Vagina (tissue), 2 donors: ENCODE results near the gene MPND. TPM values are rescaled to one million over a fixed set of nuclear protein-coding genes. Genes with fewer than 3 reads are reported as not detected.

Experiments
- DNase-seq, 2 donors: peaks; one replicate each; pipeline ENCODE4 v3.0.0-alpha.2; 2017; ENCODE audit errors: extremely low spot score in 2 of 2
- H3K27ac ChIP-seq: fragments of 200-600 bp; sonication (generic); one replicate; pipeline ENCODE4 v1.5.1; 2019
- H3K27me3 ChIP-seq: fragments of 200-600 bp; sonication (generic); one replicate; pipeline ENCODE4 v1.5.1; 2019
- H3K36me3 ChIP-seq, 2 donors: fragments of 200-600 bp; sonication (generic); one replicate each; pipeline ENCODE4 v1.5.1; 2017 to 2019
- H3K4me1 ChIP-seq: fragments of 200-600 bp; sonication (generic); one replicate; pipeline ENCODE4 v1.5.1; 2019
- H3K4me3 ChIP-seq, 2 donors: fragments of 200-600 bp; sonication (generic); 1 replicate in 1 of 2; 2 replicates in 1 of 2; pipeline ENCODE4 v1.5.1; 2016 to 2019
- H3K9me3 ChIP-seq: fragments of 200-600 bp; sonication (generic); one replicate; pipeline ENCODE4 v1.5.1; 2019
- POLR2A ChIP-seq, 2 donors: fragments of 450-650 bp; IDR thresholded peaks; one replicate each; pipeline ENCODE4 v1.6.1; 2017; ENCODE audit warnings: antibody characterized with exemption in 2 of 2, mild to moderate bottlenecking in 2 of 2, moderate library complexity in 2 of 2
- POLR2AphosphoS5 ChIP-seq, 2 donors: sonication (generic); formaldehyde crosslinking; IDR thresholded peaks; one replicate each; pipeline ENCODE4 v1.9.0; 2017; ENCODE audit warnings: antibody characterized with exemption in 2 of 2, mild to moderate bottlenecking in 2 of 2, low read depth in 1 of 2; ENCODE audit not compliant: insufficient read depth in 1 of 2
- intact Hi-C: fragments of 100-400 bp; cut with DNase I; formaldehyde crosslinking; loops from one replicate; pipeline ENCODE4 v1.15.1; 2023
- total RNA-seq: library from RNA; depleted of rRNA; stranded (reverse); fragments of >200 nt; gene quantifications from one replicate; pipeline ENCODE4 v1.2.3, GENCODE V29; 2016
- TF ChIP-seq, protein P1 (sequence below), 3 experiments: fragments of 450-650 bp in 2 of 3; fragments of 200-600 bp in 1 of 3; sonication (generic) in 1 of 3; IDR thresholded peaks; one replicate each; pipeline ENCODE4 v1.5.1; 2017 to 2019; ENCODE audit warnings: antibody characterized with exemption in 3 of 3, mild to moderate bottlenecking in 2 of 3, moderate library complexity in 2 of 3

MPND gene
- total RNA-seq, 1 donor from 2014 or later: 10.1 TPM

DNA sequence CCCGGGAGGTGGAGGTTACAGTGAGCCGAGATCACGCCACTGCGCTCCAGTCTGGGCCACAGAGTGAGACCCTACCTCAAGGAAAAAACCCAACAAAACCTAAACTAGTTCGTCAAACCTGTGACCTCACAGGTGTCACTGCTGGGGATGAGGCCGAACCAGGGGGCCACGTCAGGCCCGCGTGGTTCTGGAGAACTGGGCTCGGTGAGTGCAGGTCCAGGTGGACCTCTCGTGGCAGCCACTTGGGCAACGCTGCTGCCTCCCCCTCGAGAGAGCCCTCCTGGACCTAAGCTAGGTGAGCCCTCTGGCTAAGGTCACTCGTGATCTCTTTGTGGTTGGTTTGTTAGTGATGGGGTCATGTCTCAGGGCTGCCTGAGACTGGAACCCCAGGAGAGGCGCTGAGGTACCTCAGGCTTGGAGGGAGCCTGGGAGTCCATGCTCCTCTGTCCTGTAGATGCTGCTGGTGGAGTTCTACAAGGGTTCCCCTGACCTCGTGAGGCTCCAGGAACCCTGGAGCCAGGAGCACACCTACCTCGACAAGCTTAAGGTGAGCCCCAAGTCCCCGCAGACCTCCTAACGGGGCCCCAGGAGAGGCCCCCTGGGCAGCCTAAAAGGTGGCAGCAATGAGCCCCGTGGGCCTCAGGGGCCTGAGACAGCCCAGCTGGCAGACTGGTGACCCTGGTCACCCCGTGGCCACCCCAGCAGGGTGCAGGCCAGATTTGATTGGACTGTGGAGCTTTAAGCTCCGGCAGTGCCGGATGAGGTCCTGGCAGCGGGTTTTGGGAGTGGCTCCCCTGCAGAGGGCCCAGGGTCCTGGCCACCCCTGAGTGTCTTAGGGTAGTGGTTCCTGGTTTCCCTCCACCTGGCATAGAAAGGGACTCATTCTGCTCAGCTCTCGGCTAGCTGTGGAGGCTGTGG is 15.6 kb downstream of the MPND start:
- peaks cover 0 to 44% of the 10 kb centered on the region in 2 donors for H3K36me3 ChIP-seq
- no peak for DNase-seq
- no peaks in the 10 kb centered on the region for H3K9me3 ChIP-seq
- no peak overlapping the region for H3K4me3 ChIP-seq
- no peaks in the 10 kb centered on the region for H3K4me1 ChIP-seq
- H3K27ac ChIP-seq: no peak overlapping the region
- H3K27me3 ChIP-seq: no peaks in the 10 kb centered on the region
- intact Hi-C loops: no loop called here
- TF ChIP-seq POLR2A (IDR thresholded peaks at IDR 0.05): no peak
- TF ChIP-seq, protein P1, sequence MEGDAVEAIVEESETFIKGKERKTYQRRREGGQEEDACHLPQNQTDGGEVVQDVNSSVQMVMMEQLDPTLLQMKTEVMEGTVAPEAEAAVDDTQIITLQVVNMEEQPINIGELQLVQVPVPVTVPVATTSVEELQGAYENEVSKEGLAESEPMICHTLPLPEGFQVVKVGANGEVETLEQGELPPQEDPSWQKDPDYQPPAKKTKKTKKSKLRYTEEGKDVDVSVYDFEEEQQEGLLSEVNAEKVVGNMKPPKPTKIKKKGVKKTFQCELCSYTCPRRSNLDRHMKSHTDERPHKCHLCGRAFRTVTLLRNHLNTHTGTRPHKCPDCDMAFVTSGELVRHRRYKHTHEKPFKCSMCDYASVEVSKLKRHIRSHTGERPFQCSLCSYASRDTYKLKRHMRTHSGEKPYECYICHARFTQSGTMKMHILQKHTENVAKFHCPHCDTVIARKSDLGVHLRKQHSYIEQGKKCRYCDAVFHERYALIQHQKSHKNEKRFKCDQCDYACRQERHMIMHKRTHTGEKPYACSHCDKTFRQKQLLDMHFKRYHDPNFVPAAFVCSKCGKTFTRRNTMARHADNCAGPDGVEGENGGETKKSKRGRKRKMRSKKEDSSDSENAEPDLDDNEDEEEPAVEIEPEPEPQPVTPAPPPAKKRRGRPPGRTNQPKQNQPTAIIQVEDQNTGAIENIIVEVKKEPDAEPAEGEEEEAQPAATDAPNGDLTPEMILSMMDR (IDR thresholded peaks at IDR 0.05): no peak

DNA sequence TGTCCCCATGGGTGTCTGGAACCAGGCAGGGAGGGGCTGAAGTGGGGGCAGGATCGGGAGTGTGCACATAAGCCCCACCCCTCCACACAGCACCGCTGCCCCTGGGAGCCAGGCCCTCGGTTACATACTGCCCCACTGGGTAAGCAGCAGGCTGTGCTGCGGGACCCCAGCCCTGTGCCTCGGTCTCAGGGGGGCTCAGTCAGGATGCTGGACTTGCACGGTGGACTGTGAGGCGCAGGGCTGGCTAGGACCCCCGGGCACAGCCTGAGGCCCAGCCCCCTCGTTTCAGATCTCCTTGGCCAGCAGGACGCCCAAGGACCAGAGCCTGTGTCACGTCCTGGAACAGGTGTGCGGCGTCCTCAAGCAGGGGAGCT is 16.3 kb downstream of the MPND start:
- no peak for DNase-seq
- Histone ChIP-seq H3K27ac (no peak overlapping the region), H3K9me3 (no peaks in the 10 kb centered on the region), H3K4me1 (no peaks in the 10 kb centered on the region), H3K4me3 (no peak overlapping the region), H3K36me3 (peaks cover 0 to 48% of the 10 kb centered on the region in 2 donors), H3K27me3 (no peaks in the 10 kb centered on the region)
- TF ChIP-seq POLR2A (IDR thresholded peaks at IDR 0.05) (no peak), POLR2AphosphoS5 (IDR thresholded peaks at IDR 0.05; ENCODE audit: insufficient read depth in 1 of 2, low read depth in 1 of 2) (peak in 1 of 2 donors; percentile 17)
- intact Hi-C loops: no loop called here

DNA sequence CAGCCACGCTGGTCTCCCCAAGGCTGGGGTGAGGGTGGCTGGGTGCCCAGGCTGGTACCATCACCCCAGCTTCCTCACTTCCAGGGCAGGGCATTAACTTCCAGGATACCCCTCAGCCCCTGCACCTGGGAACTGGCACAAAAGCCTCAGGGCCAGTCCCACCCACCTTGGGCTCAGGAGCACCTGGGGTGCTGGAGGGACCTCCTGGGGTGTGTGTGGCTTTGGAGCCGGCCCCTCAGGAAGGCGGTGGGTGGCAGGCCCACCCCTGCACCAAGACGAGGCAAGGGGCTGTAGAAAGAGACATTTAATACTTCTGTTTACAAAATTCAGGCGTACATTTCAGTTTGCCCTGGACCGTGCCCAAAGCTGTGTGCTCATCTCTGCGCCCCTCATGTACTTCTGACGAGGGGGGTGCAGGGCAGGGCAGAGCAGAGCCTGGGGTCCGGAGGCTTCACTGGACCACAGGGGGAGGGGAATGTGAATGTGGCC is 16.8 kb downstream of the MPND start:
- no peak for DNase-seq
- peaks cover 0 to 50% of the 10 kb centered on the region in 2 donors for H3K36me3 ChIP-seq
- no peaks in the 10 kb centered on the region for H3K4me1 ChIP-seq
- H3K4me3 ChIP-seq: no peak overlapping the region
- TF ChIP-seq, protein P1 (IDR thresholded peaks at IDR 0.05): no peak
- TF ChIP-seq POLR2AphosphoS5 (IDR thresholded peaks at IDR 0.05; ENCODE audit: insufficient read depth in 1 of 2, low read depth in 1 of 2): peak in 1 of 2 donors; percentile 5
- no peak overlapping the region for H3K27ac ChIP-seq
- intact Hi-C loops: no loop called here
- H3K27me3 ChIP-seq: no peaks in the 10 kb centered on the region
- no peaks in the 10 kb centered on the region for H3K9me3 ChIP-seq

DNA sequence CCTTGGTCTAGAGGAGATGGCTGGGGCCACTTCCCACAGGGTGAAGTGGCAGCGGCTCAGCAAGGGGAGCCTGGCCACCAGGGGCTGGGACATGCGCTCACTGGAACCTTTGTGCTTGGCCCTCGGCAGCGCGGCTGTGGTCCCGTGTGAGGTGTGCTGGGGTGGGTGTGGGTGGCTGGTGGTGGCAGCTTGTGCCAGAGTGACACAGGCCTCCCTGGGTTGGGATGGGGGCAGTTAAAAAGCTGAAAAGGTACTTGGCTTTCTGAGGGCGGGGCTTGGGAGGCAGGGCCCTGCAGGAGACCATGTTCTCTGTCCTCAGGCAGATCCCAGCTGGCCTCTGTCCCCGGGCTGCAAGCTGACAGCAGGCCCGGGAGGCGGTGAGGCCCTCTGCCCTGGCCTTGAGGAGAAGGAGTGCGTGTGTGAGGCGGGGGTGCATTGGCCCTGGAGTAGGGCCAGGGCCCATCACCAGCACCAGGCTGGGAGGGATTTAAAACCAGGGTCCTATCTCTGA is 17.3 kb downstream of the MPND start:
- no peaks in the 10 kb centered on the region for H3K4me1 ChIP-seq
- intact Hi-C loops: no loop called here
- no peak for TF ChIP-seq POLR2AphosphoS5 (IDR thresholded peaks at IDR 0.05; ENCODE audit: insufficient read depth in 1 of 2, low read depth in 1 of 2)
- TF ChIP-seq, protein P1 (IDR thresholded peaks at IDR 0.05): no peak
- TF ChIP-seq POLR2A (IDR thresholded peaks at IDR 0.05): no peak
- no peaks in the 10 kb centered on the region for H3K27me3 ChIP-seq
- DNase-seq: no peak
- H3K27ac ChIP-seq: peak overlapping the region; percentile 17
- no peaks in the 10 kb centered on the region for H3K9me3 ChIP-seq
- H3K36me3 ChIP-seq: peaks cover 0 to 56% of the 10 kb centered on the region in 2 donors
- no peak overlapping the region for H3K4me3 ChIP-seq

DNA sequence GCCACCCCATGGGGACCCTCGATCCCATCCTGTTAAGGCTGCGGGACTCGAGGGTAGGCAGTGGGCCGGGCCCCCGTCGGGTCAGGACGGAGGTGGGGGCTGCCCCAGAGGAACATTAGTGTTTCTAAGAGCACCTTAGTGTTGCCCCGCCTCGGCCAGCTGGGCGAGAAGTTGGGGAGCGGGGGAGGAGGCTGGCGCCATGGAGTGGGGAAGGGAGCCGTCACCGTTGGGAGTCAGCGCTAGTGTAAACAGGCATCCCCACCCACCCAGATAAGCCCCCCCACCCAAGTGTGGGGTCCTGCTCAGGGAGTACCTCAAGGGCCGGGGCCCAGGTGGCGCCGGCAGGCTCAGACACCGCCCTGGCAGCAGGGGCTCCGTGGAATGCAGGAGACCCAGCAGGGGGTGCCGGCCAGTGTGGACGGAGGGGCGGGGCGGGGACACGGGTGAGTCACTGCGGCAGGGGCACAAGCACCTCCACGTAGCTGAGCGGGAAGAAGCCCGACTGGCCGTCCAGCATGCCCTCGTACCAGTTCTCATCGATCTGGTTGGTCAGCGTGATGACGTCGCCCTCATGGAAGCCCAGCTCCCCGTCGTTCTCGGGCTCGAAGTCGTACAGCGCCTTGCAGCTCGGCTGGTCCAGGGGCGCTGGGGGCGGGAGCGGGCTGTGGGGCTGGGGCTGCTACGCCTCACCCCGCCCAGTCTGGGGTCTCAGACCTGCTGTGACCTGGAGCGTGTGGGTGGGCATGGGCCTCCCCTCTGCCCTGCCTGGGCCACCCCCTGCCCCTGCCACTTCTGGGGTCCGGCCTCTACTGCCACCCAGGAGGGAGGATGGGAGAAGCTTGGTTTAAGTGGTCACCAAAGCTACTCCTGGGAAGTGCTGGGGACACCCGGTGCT is 18.0 kb downstream of the MPND start:
- Histone ChIP-seq H3K9me3 (no peaks in the 10 kb centered on the region), H3K27me3 (no peaks in the 10 kb centered on the region), H3K27ac (peak overlapping the region; percentile 17), H3K4me3 (no peak overlapping the region), H3K4me1 (no peaks in the 10 kb centered on the region), H3K36me3 (peaks cover 0 to 63% of the 10 kb centered on the region in 2 donors)
- intact Hi-C loops: no loop called here
- TF ChIP-seq POLR2A (IDR thresholded peaks at IDR 0.05) (no peak), POLR2AphosphoS5 (IDR thresholded peaks at IDR 0.05; ENCODE audit: insufficient read depth in 1 of 2, low read depth in 1 of 2) (no peak)
- TF ChIP-seq, protein P1 (IDR thresholded peaks at IDR 0.05): no peak
- DNase-seq: no peak
